Astrocyte (in vitro differentiated cells and primary cell): ENCODE results near the gene C1QL1. TPM values are rescaled to one million over a fixed set of nuclear protein-coding genes. Genes with fewer than 3 reads are reported as not detected.

Experiments
- DNase-seq: peaks from one replicate; pipeline ENCODE4 v3.0.0-alpha.2; 2010; ENCODE audit warnings: low read depth
- FAIRE-seq: peaks from 2 replicates; lab custom pipeline; 2011; peaks lifted over from hg19 to GRCh38; lab: Jason Lieb, UNC
- H2AFZ ChIP-seq: 2 replicates; pipeline ENCODE4 v1.6.0; 2012; ENCODE audit warnings: low read depth, low read length, inconsistent platforms
- H3K27ac ChIP-seq: 2 replicates; pipeline ENCODE4 v1.5.1; 2011; ENCODE audit warnings: low read depth, low read length, inconsistent platforms
- H3K27me3 ChIP-seq: 2 replicates; pipeline ENCODE4 v1.6.0; 2011; ENCODE audit warnings: low read length, inconsistent platforms; ENCODE audit not compliant: insufficient read depth
- H3K36me3 ChIP-seq: 2 replicates; pipeline ENCODE4 v1.5.1; 2011; ENCODE audit warnings: low read length, inconsistent platforms; ENCODE audit not compliant: insufficient read depth
- H3K4me1 ChIP-seq: 2 replicates; pipeline ENCODE4 v1.5.1; 2011; ENCODE audit warnings: low read length, inconsistent platforms; ENCODE audit not compliant: insufficient read depth
- H3K4me2 ChIP-seq: 2 replicates; pipeline ENCODE4 v1.6.0; 2012; ENCODE audit warnings: low read length, inconsistent platforms
- H3K4me3 ChIP-seq: 2 replicates; pipeline ENCODE4 v1.5.1; 2011; ENCODE audit warnings: low read depth, mild to moderate bottlenecking, low read length, inconsistent platforms; ENCODE audit not compliant: insufficient read depth
- H3K79me2 ChIP-seq: 2 replicates; pipeline ENCODE4 v1.6.0; 2012; ENCODE audit warnings: mild to moderate bottlenecking, low read length, inconsistent platforms; ENCODE audit not compliant: insufficient read depth
- H3K9ac ChIP-seq: 2 replicates; pipeline ENCODE4 v1.6.0; 2012; ENCODE audit warnings: mild to moderate bottlenecking, low read length, inconsistent platforms
- H3K9me3 ChIP-seq: 2 replicates; pipeline ENCODE4 v1.5.1; 2012; ENCODE audit warnings: low read depth, mild to moderate bottlenecking, low read length, inconsistent platforms; ENCODE audit not compliant: insufficient read depth
- H4K20me1 ChIP-seq: 2 replicates; pipeline ENCODE4 v1.6.0; 2012; ENCODE audit warnings: low read length, inconsistent platforms; ENCODE audit not compliant: insufficient read depth
- H3K27ac Mint-ChIP-seq: one replicate; pipeline ENCODE4 v1.8.0; 2021; ENCODE audit warnings: mild to moderate bottlenecking, mixed read lengths; ENCODE audit not compliant: unreplicated experiment
- H3K27me3 Mint-ChIP-seq: one replicate; pipeline ENCODE4 v1.8.0; 2021; ENCODE audit warnings: low read depth, mixed read lengths; ENCODE audit not compliant: unreplicated experiment
- H3K36me3 Mint-ChIP-seq: one replicate; pipeline ENCODE4 v1.8.0; 2021; ENCODE audit warnings: low read depth, mixed read lengths; ENCODE audit not compliant: unreplicated experiment
- H3K4me1 Mint-ChIP-seq: one replicate; pipeline ENCODE4 v1.8.0; 2021; ENCODE audit warnings: low read depth, mixed read lengths; ENCODE audit not compliant: unreplicated experiment
- H3K4me3 Mint-ChIP-seq: one replicate; pipeline ENCODE4 v1.8.0; 2021; ENCODE audit warnings: mild to moderate bottlenecking, moderate library complexity, mixed read lengths; ENCODE audit not compliant: unreplicated experiment
- H3K9me3 Mint-ChIP-seq: one replicate; pipeline ENCODE4 v1.8.0; 2021; ENCODE audit warnings: mild to moderate bottlenecking, mixed read lengths; ENCODE audit not compliant: unreplicated experiment
- CTCF ChIP-seq: IDR thresholded peaks from 2 replicates; pipeline ENCODE4 v1.5.1; 2011; ENCODE audit warnings: low read depth, mild to moderate bottlenecking, inconsistent platforms, low read length, moderate library complexity; ENCODE audit not compliant: insufficient read depth
- EZH2 ChIP-seq: IDR thresholded peaks from 2 replicates; pipeline ENCODE4 v1.6.1; 2012; ENCODE audit warnings: mild to moderate bottlenecking, low read length, inconsistent platforms; ENCODE audit not compliant: insufficient read depth
- total RNA-seq: library from RNA; stranded (reverse); gene quantifications from 2 replicates; pipeline ENCODE4 v1.2.1, GENCODE V29; 2021

C1QL1 gene
- total RNA-seq, 1 donor from 2014 or later, result not detected

- H3K36me3 Mint-ChIP-seq, result no peaks in the 10 kb centered on the region
- FAIRE-seq (no peak), DNase-seq (peak; percentile 48)
- no peaks in the 10 kb centered on the region for H3K9me3 Mint-ChIP-seq
- Histone ChIP-seq H3K9me3 (no peaks in the 10 kb centered on the region), H4K20me1 (no peaks in the 10 kb centered on the region), H3K27me3 (peaks cover 14% of the 10 kb centered on the region), H3K9ac (no peak overlapping the region), H2AFZ (peak overlapping the region; percentile 35), H3K36me3 (no peaks in the 10 kb centered on the region), H3K4me1 (peaks cover 9% of the 10 kb centered on the region), H3K4me2 (peak overlapping the region; percentile 76), H3K79me2 (no peaks in the 10 kb centered on the region), H3K4me3 (peak overlapping the region; percentile 36), H3K27ac (no peak overlapping the region)
- H3K4me3 Mint-ChIP-seq, result peak overlapping the region; percentile 27
- H3K27ac Mint-ChIP-seq, result no peak overlapping the region
- no peaks in the 10 kb centered on the region for H3K4me1 Mint-ChIP-seq
- H3K27me3 Mint-ChIP-seq, result peaks cover 44% of the 10 kb centered on the region
- no peak for TF ChIP-seq CTCF
Measured at GRCh38 chr17:44981221-44981968, 13.3 kb upstream of the C1QL1 start.

- Mint-ChIP-seq H3K27me3 (peaks cover 49% of the 10 kb centered on the region), H3K36me3 (no peaks in the 10 kb centered on the region), H3K4me1 (no peaks in the 10 kb centered on the region), H3K9me3 (no peaks in the 10 kb centered on the region), H3K4me3 (no peak overlapping the region), H3K27ac (no peak overlapping the region)
- no peak for FAIRE-seq
- DNase-seq, result no peak
- Histone ChIP-seq H3K36me3 (no peaks in the 10 kb centered on the region), H3K9ac (no peak overlapping the region), H3K27ac (no peak overlapping the region), H3K4me2 (no peak overlapping the region), H3K27me3 (peaks cover 10% of the 10 kb centered on the region), H3K4me3 (no peak overlapping the region), H2AFZ (no peak overlapping the region), H3K79me2 (no peaks in the 10 kb centered on the region), H3K4me1 (peaks cover 9% of the 10 kb centered on the region), H4K20me1 (no peaks in the 10 kb centered on the region), H3K9me3 (no peaks in the 10 kb centered on the region)
- TF ChIP-seq EZH2 (no peak), CTCF (no peak)
Measured at GRCh38 chr17:44979426-44979995, 11.4 kb upstream of the C1QL1 start.

- Histone ChIP-seq H4K20me1 (no peaks in the 10 kb centered on the region), H3K9me3 (no peaks in the 10 kb centered on the region), H3K36me3 (no peaks in the 10 kb centered on the region), H2AFZ (no peak overlapping the region), H3K27me3 (peaks cover 10% of the 10 kb centered on the region), H3K79me2 (no peaks in the 10 kb centered on the region), H3K9ac (no peak overlapping the region), H3K4me3 (no peak overlapping the region), H3K27ac (no peak overlapping the region), H3K4me2 (no peak overlapping the region), H3K4me1 (peaks cover 9% of the 10 kb centered on the region)
- Mint-ChIP-seq H3K4me1 (no peaks in the 10 kb centered on the region), H3K36me3 (no peaks in the 10 kb centered on the region), H3K27me3 (peaks cover 49% of the 10 kb centered on the region), H3K9me3 (no peaks in the 10 kb centered on the region), H3K27ac (no peak overlapping the region), H3K4me3 (no peak overlapping the region)
- no peak for DNase-seq
- no peak for FAIRE-seq
- TF ChIP-seq CTCF (no peak), EZH2 (no peak)
Measured at GRCh38 chr17:44978807-44979206, 10.7 kb upstream of the C1QL1 start.
